GM06990 (cell line): ENCODE data around the gene NEDD4L.

ENCODE experiments used
- DNase-seq: peaks from one replicate; pipeline ENCODE4 v3.0.0-alpha.2; 2011; ENCODE audit not compliant: insufficient read length; ENCODE audit errors: extremely low read depth
- H3K27me3 ChIP-seq: replicated peaks from 2 replicates; pipeline ENCODE4 v1.6.0; 2011; ENCODE audit warnings: low read length; ENCODE audit not compliant: control insufficient read depth, insufficient read depth
- H3K36me3 ChIP-seq: 2 replicates; pipeline ENCODE4 v1.5.1; 2011; ENCODE audit warnings: low read length; ENCODE audit not compliant: control insufficient read depth, insufficient read depth
- H3K4me3 ChIP-seq: replicated peaks from 2 replicates; pipeline ENCODE4 v1.5.1; 2011; ENCODE audit warnings: low read depth, mild to moderate bottlenecking, control low read depth, low read length
- TF ChIP-seq, protein P1 (sequence below): IDR thresholded peaks from 2 replicates; pipeline ENCODE4 v1.5.1; 2011; ENCODE audit warnings: low read length, control low read depth, mild to moderate bottlenecking, inconsistent platforms; ENCODE audit not compliant: insufficient read depth, poor library complexity, severe bottlenecking

NEDD4L gene

DNA sequence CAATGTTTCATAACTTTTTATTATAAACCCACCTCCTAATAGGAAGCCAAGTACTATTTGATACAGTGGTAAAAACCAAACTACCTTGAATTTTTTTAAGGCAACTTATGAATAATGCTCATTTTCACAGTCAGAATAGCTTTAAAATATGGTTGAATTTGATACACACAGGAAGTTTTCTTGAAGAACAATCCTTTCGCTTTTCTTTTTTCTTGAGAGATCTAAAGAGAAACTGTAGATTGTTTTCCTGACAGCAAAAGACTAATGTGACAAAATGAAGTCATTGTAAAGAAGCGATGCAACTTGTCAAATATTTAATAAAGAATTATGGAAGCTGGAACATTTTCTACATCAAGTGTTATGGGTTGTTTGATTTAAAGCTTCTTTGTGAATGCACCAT lies 357.2 kb downstream of the NEDD4L start:
- no peak for DNase-seq
- Histone ChIP-seq H3K27me3 (no peaks in the 10 kb centered on the region), H3K36me3 (no peaks in the 10 kb centered on the region), H3K4me3 (no peak overlapping the region)
- TF ChIP-seq, protein P1, sequence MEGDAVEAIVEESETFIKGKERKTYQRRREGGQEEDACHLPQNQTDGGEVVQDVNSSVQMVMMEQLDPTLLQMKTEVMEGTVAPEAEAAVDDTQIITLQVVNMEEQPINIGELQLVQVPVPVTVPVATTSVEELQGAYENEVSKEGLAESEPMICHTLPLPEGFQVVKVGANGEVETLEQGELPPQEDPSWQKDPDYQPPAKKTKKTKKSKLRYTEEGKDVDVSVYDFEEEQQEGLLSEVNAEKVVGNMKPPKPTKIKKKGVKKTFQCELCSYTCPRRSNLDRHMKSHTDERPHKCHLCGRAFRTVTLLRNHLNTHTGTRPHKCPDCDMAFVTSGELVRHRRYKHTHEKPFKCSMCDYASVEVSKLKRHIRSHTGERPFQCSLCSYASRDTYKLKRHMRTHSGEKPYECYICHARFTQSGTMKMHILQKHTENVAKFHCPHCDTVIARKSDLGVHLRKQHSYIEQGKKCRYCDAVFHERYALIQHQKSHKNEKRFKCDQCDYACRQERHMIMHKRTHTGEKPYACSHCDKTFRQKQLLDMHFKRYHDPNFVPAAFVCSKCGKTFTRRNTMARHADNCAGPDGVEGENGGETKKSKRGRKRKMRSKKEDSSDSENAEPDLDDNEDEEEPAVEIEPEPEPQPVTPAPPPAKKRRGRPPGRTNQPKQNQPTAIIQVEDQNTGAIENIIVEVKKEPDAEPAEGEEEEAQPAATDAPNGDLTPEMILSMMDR, result no peak

DNA sequence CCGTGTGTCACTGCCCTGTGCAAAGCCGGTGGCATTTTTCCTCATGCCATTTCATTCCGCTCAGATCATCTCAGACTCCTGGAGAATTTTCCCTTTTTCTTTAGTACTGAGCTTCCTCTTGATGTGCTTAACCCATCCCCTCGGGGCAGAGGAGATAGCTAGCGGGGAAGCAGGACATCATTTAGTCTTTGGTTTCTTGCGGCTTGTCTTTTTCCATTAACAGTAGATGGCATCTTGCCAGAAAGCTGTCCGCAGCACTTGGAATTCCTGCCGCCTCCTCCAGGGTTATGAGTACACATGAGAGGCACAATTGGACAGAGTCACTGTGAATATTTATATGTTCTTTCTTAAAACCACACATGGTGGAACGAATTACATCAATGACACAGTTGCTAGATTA lies 358.2 kb downstream of the NEDD4L start:
- TF ChIP-seq, protein P1, result no peak
- Histone ChIP-seq H3K27me3 (no peaks in the 10 kb centered on the region), H3K4me3 (no peak overlapping the region), H3K36me3 (no peaks in the 10 kb centered on the region)
- DNase-seq, result no peak

- Histone ChIP-seq H3K36me3 (no peaks in the 10 kb centered on the region), H3K4me3 (no peak overlapping the region), H3K27me3 (no peaks in the 10 kb centered on the region)
- DNase-seq, result no peak
- TF ChIP-seq, protein P1, result no peak
Measured at GRCh38 chr18:58402951-58403702, 359.1 kb downstream of the NEDD4L start.

GRCh38 chr18:58403799-58404455 lies 359.9 kb downstream of the NEDD4L start:
- DNase-seq, result no peak
- Histone ChIP-seq H3K4me3 (no peak overlapping the region), H3K27me3 (no peaks in the 10 kb centered on the region), H3K36me3 (no peaks in the 10 kb centered on the region)
- TF ChIP-seq, protein P1, result no peak

DNA sequence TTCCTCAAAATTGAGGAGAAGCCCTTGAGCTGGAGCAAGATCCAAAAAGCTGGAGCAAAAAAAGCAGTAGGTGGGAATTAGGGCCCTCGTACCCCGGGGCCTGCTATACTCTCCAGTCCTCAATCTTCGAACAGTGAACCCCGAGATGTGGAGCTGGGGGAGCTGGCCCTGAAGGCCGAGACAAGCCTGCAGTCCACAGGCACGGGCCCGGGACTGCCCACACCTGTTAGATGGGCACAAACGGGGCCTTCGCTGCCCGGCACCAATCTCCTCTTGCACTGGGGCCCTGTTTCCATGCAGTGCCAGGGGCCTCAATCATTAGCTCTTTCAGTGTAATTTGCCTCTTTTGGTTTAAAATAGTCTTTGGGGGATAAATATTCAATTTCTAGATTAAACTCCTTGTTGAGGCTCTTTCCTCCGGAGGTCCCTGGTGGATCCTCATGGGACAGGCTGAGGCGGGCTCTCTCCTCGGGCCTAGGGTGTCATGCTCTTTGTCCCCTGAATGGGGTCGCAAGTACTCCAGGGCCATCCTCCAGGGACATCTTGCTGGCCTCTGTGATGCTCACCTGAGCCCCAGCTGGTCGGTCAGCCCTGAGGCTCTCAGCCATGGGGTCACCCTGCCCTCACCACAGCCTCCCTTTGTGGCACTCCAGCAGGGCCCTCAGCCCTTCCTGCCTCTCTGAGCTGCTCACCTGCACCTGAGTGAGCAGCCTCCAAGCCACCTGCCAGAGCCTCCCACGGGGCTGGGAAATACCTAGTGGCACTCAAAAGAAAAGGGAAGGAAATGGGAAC lies 361.3 kb downstream of the NEDD4L start:
- Histone ChIP-seq H3K27me3 (no peaks in the 10 kb centered on the region), H3K4me3 (no peak overlapping the region), H3K36me3 (no peaks in the 10 kb centered on the region)
- TF ChIP-seq, protein P1, result no peak
- no peak for DNase-seq
